ENCODE results near the gene PKNOX2. TPM values are rescaled to one million over a fixed set of nuclear protein-coding genes. Genes with fewer than 3 reads are reported as not detected.

The PKNOX2 gene
- total and polyA plus RNA-seq, 2 of the 8 experiments (the other 6 are each of a cell fraction or from before 2014, with no cell fraction given): 2.0 TPM

GRCh38 chr11:125211948-125212340 is 47.4 kb downstream of the PKNOX2 start:
- Histone ChIP-seq H2BK5ac (ENCODE audit: low read depth, low read length) (0 out of 2 replicates have a peak overlapping the region, but pooled peaks have one; percentile 45), H3K4ac (replicated peaks; ENCODE audit: insufficient read length, low read depth, low read length) (no peak overlapping the region), H2AFZ (ENCODE audit: low read length) (no peak overlapping the region), H3K4me1 (replicated peaks in 1 of 4; ENCODE audit: control insufficient read depth in 3 of 4, insufficient read depth in 4 of 4, low read length in 3 of 4) (peaks cover 8 to 24% (median 15%) of the 10 kb centered on the region in 4 experiments), H3K18ac (ENCODE audit: extremely low read depth, low read length) (0 out of 2 replicates have a peak overlapping the region, but pooled peaks have one; percentile 64), H3K27ac (ENCODE audit: low read depth, low read length) (no peak overlapping the region), H3K36me3 (ENCODE audit: control insufficient read depth in 2 of 4, insufficient read depth in 4 of 4, low read length in 3 of 4) (no peaks in the 10 kb centered on the region), H3K4me2 (ENCODE audit: insufficient read depth in 1 of 2, low read depth in 2 of 2, low read length in 2 of 2) (no peak overlapping the region), H2BK20ac (ENCODE audit: low read length) (peak overlapping the region; percentile 76; the same call in 1 of the 2 replicates), H3K23me2 (ENCODE audit: low read depth, low read length) (no peaks in the 10 kb centered on the region; the same call in 1 of the 2 replicates), H3K9ac (replicated peaks in 1 of 4; ENCODE audit: extremely low read depth in 1 of 4, low read depth in 3 of 4, low read length in 3 of 4) (no peak overlapping the region), H4K91ac (replicated peaks; ENCODE audit: insufficient read length, low read length) (no peak overlapping the region), H2BK15ac (ENCODE audit: low read length) (no peak overlapping the region), H3K79me1 (ENCODE audit: low read depth, low read length) (no peaks in the 10 kb centered on the region), H3K79me2 (ENCODE audit: control insufficient read depth in 1 of 2, insufficient read depth in 2 of 2, low read length in 2 of 2) (no peaks in the 10 kb centered on the region), H3K56ac (replicated peaks; ENCODE audit: insufficient read length, low read depth, low read length) (no peak overlapping the region), H3K23ac (ENCODE audit: insufficient read length) (no peak overlapping the region), H2BK12ac (ENCODE audit: low read depth, low read length) (no peak overlapping the region), H4K8ac (ENCODE audit: extremely low read depth, insufficient read depth, low read length) (no peak overlapping the region), H2AK5ac (ENCODE audit: low read depth, low read length) (no peak overlapping the region), H4K20me1 (replicated peaks in 1 of 2; ENCODE audit: control insufficient read depth in 1 of 2, insufficient read depth in 2 of 2, low read length in 2 of 2) (peaks cover 0 to 2% of the 10 kb centered on the region in 2 experiments), H2BK120ac (replicated peaks; ENCODE audit: low read depth, low read length) (no peak overlapping the region), H3K14ac (ENCODE audit: insufficient read length) (no peak overlapping the region), H3K4me3 (ENCODE audit: extremely low read depth in 1 of 4, insufficient read depth in 2 of 4, low read depth in 3 of 4, low read length in 4 of 4) (no peak overlapping the region), H3K27me3 (replicated peaks in 1 of 4; ENCODE audit: control insufficient read depth in 3 of 4, extremely low read depth in 1 of 4, insufficient read depth in 3 of 4, low read length in 3 of 4) (no peaks in the 10 kb centered on the region; a peak in 2 of 7 replicates), H4K5ac (ENCODE audit: insufficient read length, low read depth, low read length) (no peak overlapping the region), H3K9me3 (ENCODE audit: insufficient read depth in 2 of 2, low read depth in 1 of 2, low read length in 1 of 2) (no peaks in the 10 kb centered on the region)
- ChIA-PET CTCF (ENCODE audit: partially characterized antibody) (interaction anchor here (0.9 to 5.8 kb wide), 10 partner anchors 12 to 217 kb away, joined by 3 to 44 read pairs (median 4); no protein-coding TSS in a partner anchor), POLR2A (ENCODE audit: partially characterized antibody) (no interaction called here)
- TF ChIP-seq SRF (IDR thresholded peaks at IDR 0.05; ENCODE audit: low read depth, low read length): no peak
- TF ChIP-seq KDM1A (IDR thresholded peaks at IDR 0.05; ENCODE audit: borderline replicate concordance, low read length): no peak
- no peak for TF ChIP-seq CBX8 (IDR thresholded peaks at IDR 0.05; ENCODE audit: borderline replicate concordance, low read depth, low read length)
- no peak for TF ChIP-seq SAP30 (IDR thresholded peaks at IDR 0.05; ENCODE audit: insufficient read depth, insufficient replicate concordance, low read length)
- TF ChIP-seq NRF1 (IDR thresholded peaks at IDR 0.05; ENCODE audit: low read depth, low read length): no peak
- no peak for TF ChIP-seq TAF1 (IDR thresholded peaks at IDR 0.05; ENCODE audit: low read depth, low read length)
- no peak for TF ChIP-seq MAFK (IDR thresholded peaks at IDR 0.05; ENCODE audit: low read depth, low read length)
- DNase-seq (ENCODE audit: low read depth in 1 of 2, low spot score in 2 of 2): no peak
- WGBS, 2 experiments (ENCODE audit: extremely low coverage in 1 of 2, insufficient coverage in 1 of 2, insufficient read length in 1 of 2, insufficient replicate concordance in 2 of 2, low coverage in 1 of 2, low lambda C conversion rate in 2 of 2, missing lambda C conversion rate in 1 of 2): 73% methylated on average over 4 of the region's 4 CpGs; no CpG with 5 or more reads in 1 of the 2 experiments
- no peak for FAIRE-seq

All from H1 (cell line).